IPS-20b (cell line): ENCODE results near the gene RXFP2.

ENCODE experiments used
- H3K27ac ChIP-seq: one replicate; pipeline ENCODE4 v1.5.1; 2013; ENCODE audit warnings: low read length
- H3K27me3 ChIP-seq: 2 replicates; pipeline ENCODE4 v1.6.1; 2013; ENCODE audit warnings: mild to moderate bottlenecking, low read length, inconsistent platforms; ENCODE audit not compliant: insufficient read depth
- H3K36me3 ChIP-seq: 2 replicates; pipeline ENCODE4 v1.6.1; 2013; ENCODE audit warnings: low read depth, mild to moderate bottlenecking, inconsistent platforms, low read length, moderate library complexity; ENCODE audit not compliant: insufficient read depth
- H3K4me1 ChIP-seq: 2 replicates; pipeline ENCODE4 v1.6.1; 2013; ENCODE audit warnings: mild to moderate bottlenecking, control low read depth, inconsistent platforms, low read length, moderate library complexity; ENCODE audit not compliant: insufficient read depth
- H3K4me3 ChIP-seq: 2 replicates; pipeline ENCODE4 v1.5.1; 2013; ENCODE audit warnings: mild to moderate bottlenecking, low read length, inconsistent platforms
- H3K9ac ChIP-seq: 2 replicates; pipeline ENCODE4 v1.6.1; 2013; ENCODE audit warnings: low read depth, mild to moderate bottlenecking, inconsistent platforms, low read length, moderate library complexity
- H3K9me3 ChIP-seq: 2 replicates; pipeline ENCODE4 v1.6.1; 2013; ENCODE audit warnings: mild to moderate bottlenecking, low read depth, low read length, inconsistent platforms; ENCODE audit not compliant: insufficient read depth

RXFP2 gene

DNA sequence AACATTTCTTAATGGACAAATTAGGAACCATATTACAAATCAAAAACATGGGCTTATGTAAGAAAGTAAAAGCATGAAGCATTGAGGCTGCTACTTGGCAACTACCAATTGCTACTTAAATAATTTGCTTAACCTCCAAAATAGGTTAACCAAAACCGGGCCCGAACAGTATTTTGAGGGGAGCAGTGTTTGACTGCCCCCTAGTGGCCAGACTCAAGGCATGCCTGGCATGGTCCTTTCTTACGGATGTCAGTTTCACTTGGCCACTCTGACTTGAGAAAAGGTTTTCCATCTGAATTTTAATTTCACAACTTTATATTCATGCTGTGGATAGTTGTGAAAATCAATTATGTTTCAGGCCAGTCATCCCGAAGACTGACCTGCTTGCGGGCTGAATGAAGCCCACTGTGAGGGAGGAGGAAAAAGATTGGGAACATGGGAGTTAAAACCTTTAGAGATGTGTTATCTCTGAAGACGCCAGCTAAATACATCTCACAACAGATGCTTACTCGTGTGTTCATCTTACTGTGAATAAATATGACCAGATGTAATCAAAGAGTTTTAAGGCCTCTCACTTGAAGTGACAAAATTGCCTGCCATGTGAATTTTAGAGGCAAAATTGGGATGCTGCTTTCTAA lies 2.9 kb downstream of the RXFP2 start:
- Histone ChIP-seq H3K4me1 (no peaks in the 10 kb centered on the region), H3K27me3 (no peaks in the 10 kb centered on the region), H3K9ac (no peak overlapping the region), H3K9me3 (no peaks in the 10 kb centered on the region), H3K4me3 (no peak overlapping the region), H3K27ac (no peak overlapping the region), H3K36me3 (no peaks in the 10 kb centered on the region)

- Histone ChIP-seq H3K4me3 (no peak overlapping the region), H3K9me3 (no peaks in the 10 kb centered on the region), H3K4me1 (no peaks in the 10 kb centered on the region), H3K36me3 (no peaks in the 10 kb centered on the region), H3K27ac (no peak overlapping the region), H3K9ac (no peak overlapping the region), H3K27me3 (no peaks in the 10 kb centered on the region)
Measured at GRCh38 chr13:31747291-31747690, 8.0 kb downstream of the RXFP2 start.

DNA sequence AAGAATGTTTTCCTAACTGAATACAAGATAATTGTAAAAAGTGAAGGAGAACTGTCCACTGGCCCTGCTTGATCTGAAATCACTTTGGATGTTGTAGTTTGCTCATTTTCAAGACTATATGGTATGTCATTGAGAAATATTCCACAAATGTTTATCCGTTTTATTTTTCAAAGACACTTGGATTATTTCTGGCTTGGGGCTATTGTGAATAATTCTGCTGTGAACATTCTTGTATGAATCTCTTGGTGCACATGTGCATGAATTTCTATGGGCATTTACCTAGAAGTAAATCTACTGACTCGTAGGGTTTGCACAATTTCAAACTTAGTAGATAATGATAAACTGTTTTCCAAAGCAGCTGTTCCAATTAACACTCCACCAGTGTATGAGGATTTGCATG lies 8.6 kb downstream of the RXFP2 start:
- no peaks in the 10 kb centered on the region for H3K9me3 ChIP-seq
- H3K36me3 ChIP-seq = no peaks in the 10 kb centered on the region
- H3K27me3 ChIP-seq = no peaks in the 10 kb centered on the region
- no peak overlapping the region for H3K9ac ChIP-seq
- H3K4me3 ChIP-seq = no peak overlapping the region
- H3K27ac ChIP-seq = no peak overlapping the region
- no peaks in the 10 kb centered on the region for H3K4me1 ChIP-seq

- Histone ChIP-seq H3K4me1 (no peaks in the 10 kb centered on the region), H3K4me3 (no peak overlapping the region), H3K9ac (no peak overlapping the region), H3K27ac (no peak overlapping the region), H3K27me3 (no peaks in the 10 kb centered on the region), H3K9me3 (no peaks in the 10 kb centered on the region), H3K36me3 (no peaks in the 10 kb centered on the region)
Measured at GRCh38 chr13:31749929-31750328, 10.6 kb downstream of the RXFP2 start.

DNA sequence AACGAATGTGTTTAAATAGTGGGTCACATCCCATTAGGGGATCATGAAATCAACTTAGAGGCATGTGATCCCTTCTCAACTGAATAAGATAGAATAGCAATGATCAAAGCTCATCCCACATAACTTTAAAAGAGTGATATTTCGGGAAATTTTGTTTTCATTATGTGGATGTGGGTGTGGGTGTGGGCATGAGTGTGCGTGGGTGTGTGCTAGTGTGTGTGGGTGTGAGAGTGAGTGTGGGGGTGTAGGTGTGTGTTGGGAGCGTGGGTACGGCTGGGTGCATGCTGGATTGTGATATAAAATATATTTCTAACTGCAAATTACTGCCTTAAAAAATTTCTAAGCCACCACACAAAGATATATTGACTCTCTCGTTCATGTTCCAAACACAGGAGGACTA lies 15.9 kb downstream of the RXFP2 start:
- Histone ChIP-seq H3K9me3 (no peaks in the 10 kb centered on the region), H3K36me3 (no peaks in the 10 kb centered on the region), H3K4me1 (no peaks in the 10 kb centered on the region), H3K27me3 (no peaks in the 10 kb centered on the region), H3K4me3 (no peak overlapping the region), H3K27ac (no peak overlapping the region), H3K9ac (no peak overlapping the region)

DNA sequence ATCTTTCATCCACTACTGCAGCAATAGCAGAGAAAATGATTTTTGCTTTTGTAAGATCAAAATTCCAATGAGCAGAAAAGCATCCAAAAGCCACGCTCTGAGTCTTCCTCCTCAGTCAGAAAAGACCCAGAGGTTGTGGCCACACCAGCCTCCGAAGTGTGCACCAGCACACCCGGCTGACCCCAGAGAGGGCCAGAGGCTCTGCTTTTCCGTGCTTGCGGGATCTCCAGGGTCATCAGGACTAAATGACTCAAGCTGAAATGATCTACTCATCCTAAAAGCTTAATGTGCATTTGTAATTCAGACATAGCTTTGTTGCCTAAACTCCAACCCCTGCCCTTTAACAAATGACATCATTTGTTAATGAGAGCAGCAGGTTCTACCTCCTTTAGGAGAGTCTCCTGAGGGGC lies 16.5 kb downstream of the RXFP2 start:
- no peak overlapping the region for H3K27ac ChIP-seq
- no peaks in the 10 kb centered on the region for H3K4me1 ChIP-seq
- H3K27me3 ChIP-seq = no peaks in the 10 kb centered on the region
- no peak overlapping the region for H3K9ac ChIP-seq
- H3K36me3 ChIP-seq = no peaks in the 10 kb centered on the region
- no peak overlapping the region for H3K4me3 ChIP-seq
- no peaks in the 10 kb centered on the region for H3K9me3 ChIP-seq

GRCh38 chr13:31756346-31756745 lies 17.0 kb downstream of the RXFP2 start:
- no peaks in the 10 kb centered on the region for H3K36me3 ChIP-seq
- no peaks in the 10 kb centered on the region for H3K27me3 ChIP-seq
- no peaks in the 10 kb centered on the region for H3K9me3 ChIP-seq
- H3K4me3 ChIP-seq = no peak overlapping the region
- H3K27ac ChIP-seq = no peak overlapping the region
- H3K4me1 ChIP-seq = no peaks in the 10 kb centered on the region
- no peak overlapping the region for H3K9ac ChIP-seq

GRCh38 chr13:31761951-31762350 lies 22.6 kb downstream of the RXFP2 start:
- H3K36me3 ChIP-seq = no peaks in the 10 kb centered on the region
- H3K9ac ChIP-seq = no peak overlapping the region
- no peaks in the 10 kb centered on the region for H3K27me3 ChIP-seq
- no peak overlapping the region for H3K4me3 ChIP-seq
- H3K4me1 ChIP-seq = peaks cover 17% of the 10 kb centered on the region
- H3K9me3 ChIP-seq = no peaks in the 10 kb centered on the region
- no peak overlapping the region for H3K27ac ChIP-seq

DNA sequence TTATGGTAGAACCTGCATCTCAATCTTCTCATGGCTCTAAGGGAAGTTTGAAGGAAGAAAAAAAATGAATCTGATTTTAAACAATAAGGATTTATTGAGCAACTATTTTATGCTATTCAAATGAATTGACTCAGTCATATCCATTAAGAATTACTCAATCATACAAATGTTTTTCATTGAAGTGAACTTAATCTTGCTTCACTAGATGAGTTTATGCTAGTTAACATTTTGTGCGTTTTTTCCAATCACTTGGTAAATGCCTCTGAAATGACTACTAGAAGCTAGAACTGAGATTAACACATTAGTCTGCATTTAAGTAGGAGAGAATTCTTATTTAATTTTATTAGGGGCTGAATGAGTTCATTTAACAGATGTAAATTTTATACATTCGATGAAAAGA lies 25.2 kb downstream of the RXFP2 start:
- H3K27me3 ChIP-seq = no peaks in the 10 kb centered on the region
- H3K36me3 ChIP-seq = no peaks in the 10 kb centered on the region
- peaks cover 19% of the 10 kb centered on the region for H3K4me1 ChIP-seq
- H3K27ac ChIP-seq = no peak overlapping the region
- no peak overlapping the region for H3K9ac ChIP-seq
- no peak overlapping the region for H3K4me3 ChIP-seq
- no peaks in the 10 kb centered on the region for H3K9me3 ChIP-seq

DNA sequence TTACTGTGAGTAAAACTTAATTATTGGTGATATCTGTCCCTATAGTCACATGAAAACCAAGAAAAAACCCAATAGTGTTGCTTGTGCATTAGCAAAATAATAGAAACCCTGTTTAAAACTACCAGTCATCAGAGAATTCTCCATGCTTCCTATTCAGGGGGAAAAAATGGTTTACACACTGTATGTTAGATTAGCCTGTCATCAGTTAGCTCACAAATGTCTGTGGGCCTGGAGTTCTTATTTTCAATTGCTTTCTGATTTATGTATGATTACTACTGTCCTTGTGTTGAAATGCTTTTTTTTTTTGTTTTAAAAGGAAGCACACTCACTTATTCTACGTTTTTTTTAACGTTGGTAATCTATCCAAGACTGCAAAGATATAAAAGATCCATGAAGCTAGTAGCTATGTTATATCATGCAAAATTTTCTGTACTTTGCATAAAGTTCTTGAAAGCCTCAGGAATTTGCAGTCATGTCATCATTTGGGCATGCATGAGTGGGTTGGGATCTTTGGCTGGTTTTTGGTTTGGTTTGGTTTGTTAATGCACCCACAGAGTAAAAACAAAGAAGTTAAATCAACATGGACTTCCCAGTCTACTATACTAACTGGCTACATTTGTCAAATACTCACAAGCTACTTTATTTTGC lies 25.9 kb downstream of the RXFP2 start:
- Histone ChIP-seq H3K27ac (no peak overlapping the region), H3K27me3 (no peaks in the 10 kb centered on the region), H3K4me1 (peaks cover 19% of the 10 kb centered on the region), H3K36me3 (no peaks in the 10 kb centered on the region), H3K4me3 (no peak overlapping the region), H3K9ac (no peak overlapping the region), H3K9me3 (no peaks in the 10 kb centered on the region)

DNA sequence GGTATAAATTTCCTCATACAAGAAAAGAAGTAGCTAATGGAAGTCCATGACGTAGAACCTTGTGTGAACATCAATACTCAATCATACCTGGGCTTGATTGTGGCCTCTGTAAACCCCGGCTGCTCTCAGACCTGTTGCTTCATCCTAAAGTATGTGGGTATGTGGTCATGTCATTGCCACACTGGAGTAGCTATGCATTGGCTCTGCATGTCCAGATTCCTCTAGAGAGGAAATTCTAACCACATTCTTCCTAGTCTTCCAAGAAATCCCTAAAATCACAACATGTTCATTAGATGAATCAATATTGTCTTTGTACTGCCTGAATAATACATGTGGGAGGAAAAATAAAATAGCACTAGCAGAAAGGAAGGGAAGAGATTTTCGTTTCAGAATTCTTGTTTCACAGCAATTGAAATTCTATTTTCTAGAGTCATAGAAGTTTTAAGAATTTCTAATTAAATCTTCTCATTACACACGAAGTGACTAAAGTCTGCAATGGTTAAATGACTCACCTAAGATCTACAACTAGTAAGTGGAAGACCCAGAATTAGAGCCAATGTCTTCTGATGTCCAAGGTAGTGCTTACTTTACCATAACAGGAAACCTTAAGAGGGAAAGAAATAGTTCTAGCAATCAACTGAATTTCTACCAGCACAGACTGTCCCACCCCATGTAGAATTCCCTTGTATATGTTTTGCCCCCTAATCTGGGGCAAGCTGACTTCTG lies 28.0 kb downstream of the RXFP2 start:
- Histone ChIP-seq H3K27me3 (no peaks in the 10 kb centered on the region), H3K9me3 (no peaks in the 10 kb centered on the region), H3K4me3 (no peak overlapping the region), H3K36me3 (no peaks in the 10 kb centered on the region), H3K9ac (no peak overlapping the region), H3K27ac (no peak overlapping the region), H3K4me1 (peaks cover 19% of the 10 kb centered on the region)

- no peaks in the 10 kb centered on the region for H3K36me3 ChIP-seq
- peaks cover 19% of the 10 kb centered on the region for H3K4me1 ChIP-seq
- H3K27me3 ChIP-seq = no peaks in the 10 kb centered on the region
- no peak overlapping the region for H3K4me3 ChIP-seq
- H3K9me3 ChIP-seq = no peaks in the 10 kb centered on the region
- H3K27ac ChIP-seq = no peak overlapping the region
- H3K9ac ChIP-seq = no peak overlapping the region
Measured at GRCh38 chr13:31768351-31768750, 29.0 kb downstream of the RXFP2 start.
